Liver (tissue), 10 donors: ENCODE data around the gene FRMPD4. TPM values are rescaled to one million over a fixed set of nuclear protein-coding genes. Genes with fewer than 3 reads are reported as not detected.

Experiments
- DNase-seq: peaks from one replicate; pipeline ENCODE4 v3.0.0-alpha.2; 2017; ENCODE audit warnings: low spot score
- H3K27ac ChIP-seq, 2 donors: one replicate each; pipeline ENCODE4 v1.7.0; 2013; ENCODE audit warnings: inconsistent platforms in 2 of 2, low read length in 2 of 2, control low read depth in 1 of 2, low read depth in 1 of 2, mild to moderate bottlenecking in 1 of 2
- H3K27me3 ChIP-seq, 4 donors: one replicate each; pipeline versions ENCODE4 v1.6.1 to v1.7.0; 2013; ENCODE audit warnings: low read length in 3 of 4, inconsistent platforms in 1 of 4, mild to moderate bottlenecking in 1 of 4, moderate library complexity in 1 of 4; ENCODE audit not compliant: control insufficient read depth in 4 of 4, insufficient read depth in 4 of 4
- H3K36me3 ChIP-seq, 4 donors: one replicate each; pipeline versions ENCODE4 v1.6.1 to v1.7.0; 2013; ENCODE audit warnings: low read length in 3 of 4, mild to moderate bottlenecking in 3 of 4, low read depth in 1 of 4, moderate library complexity in 1 of 4; ENCODE audit not compliant: control insufficient read depth in 4 of 4, insufficient read depth in 3 of 4
- H3K4me1 ChIP-seq, 4 donors: one replicate each; pipeline versions ENCODE4 v1.6.1 to v1.7.0; 2013; ENCODE audit warnings: low read length in 3 of 4, mild to moderate bottlenecking in 3 of 4, moderate library complexity in 1 of 4; ENCODE audit not compliant: control insufficient read depth in 4 of 4, insufficient read depth in 4 of 4
- H3K4me3 ChIP-seq, 3 donors: one replicate each; pipeline versions ENCODE4 v1.6.1 to v1.7.0; 2013; ENCODE audit warnings: low read length in 3 of 3, control low read depth in 1 of 3, low read depth in 1 of 3, mild to moderate bottlenecking in 1 of 3
- H3K9ac ChIP-seq, 2 donors: one replicate each; pipeline ENCODE4 v1.7.0; 2013; ENCODE audit warnings: low read length in 2 of 2, mild to moderate bottlenecking in 2 of 2, moderate library complexity in 2 of 2, control low read depth in 1 of 2, low read depth in 1 of 2
- H3K9me3 ChIP-seq, 4 donors: one replicate each; pipeline versions ENCODE4 v1.6.1 to v1.7.0; 2013; ENCODE audit warnings: low read length in 3 of 4; ENCODE audit not compliant: control insufficient read depth in 4 of 4
- EGR1 ChIP-seq, 2 donors: IDR thresholded peaks; 2 replicates each; pipeline ENCODE4 v1.6.1; 2016 to 2018; ENCODE audit warnings: antibody characterized with exemption in 2 of 2, low read depth in 2 of 2
- FOXA1 ChIP-seq: IDR thresholded peaks from 2 replicates; pipeline ENCODE4 v1.6.1; 2016; ENCODE audit warnings: antibody characterized with exemption
- HNF4G ChIP-seq: IDR thresholded peaks from 2 replicates; pipeline ENCODE4 v1.6.1; 2016; ENCODE audit warnings: antibody characterized with exemption
- NR2F2 ChIP-seq: IDR thresholded peaks from 2 replicates; pipeline ENCODE4 v1.6.1; 2016; ENCODE audit warnings: antibody characterized with exemption
- RAD21 ChIP-seq, 2 donors: IDR thresholded peaks; 2 replicates each; pipeline ENCODE4 v1.6.1; 2016; ENCODE audit warnings: antibody characterized with exemption in 2 of 2, mild to moderate bottlenecking in 2 of 2
- REST ChIP-seq: IDR thresholded peaks from 2 replicates; pipeline ENCODE4 v1.6.1; 2016; ENCODE audit warnings: antibody characterized with exemption, mild to moderate bottlenecking
- SP1 ChIP-seq: IDR thresholded peaks from 2 replicates; pipeline ENCODE4 v1.6.1; 2018; ENCODE audit warnings: antibody characterized with exemption, mild to moderate bottlenecking
- YY1 ChIP-seq: IDR thresholded peaks from 2 replicates; pipeline ENCODE4 v1.6.1; 2016; ENCODE audit warnings: antibody characterized with exemption, mild to moderate bottlenecking
- WGBS: extraction: QIAGEN DNeasy Blood & Tissue Kit; methylation state at CpG from one replicate; pipeline ENCODE4 v1.1.7; 2013; 5-methylcytosine and 5-hydroxymethylcytosine counted together
- polyA plus RNA-seq, 2 donors: library from polyadenylated mRNA; stranded (reverse) in 1 of 2; unstranded in 1 of 2; fragments of 200-250 nt in 1 of 2; fragments of >200 nt in 1 of 2; fragmentation: Nextera tagmentation in 1 of 2; extraction: Ambion mirVana in 1 of 2; gene quantifications; one replicate each; pipeline versions ENCODE4 v1.2.1 to v1.2.3, GENCODE V29; 2013 to 2015
- small RNA-seq: library from RNA; depleted of rRNA; stranded (forward); fragments of <200 nt; gene quantifications from one replicate; pipeline ENCODE3, GENCODE V24; 2014
- total RNA-seq, 2 donors: library from RNA; depleted of rRNA; stranded (reverse); fragments of >200 nt; gene quantifications; one replicate each; pipeline ENCODE4 v1.2.3, GENCODE V29; 2014
- TF ChIP-seq, protein P1 (sequence below): IDR thresholded peaks from 2 replicates; pipeline ENCODE4 v1.6.1; 2016; ENCODE audit warnings: antibody characterized with exemption
- TF ChIP-seq, protein P2 (sequence below): fragments of 150-350 bp; IDR thresholded peaks from 2 replicates; pipeline ENCODE4 v1.5.1; 2017; ENCODE audit warnings: improper control_type of control experiment, low read depth, low read length; ENCODE audit not compliant: missing input control
- TF ChIP-seq, protein P3 (sequence below): IDR thresholded peaks from 2 replicates; pipeline ENCODE4 v1.6.1; 2016; ENCODE audit warnings: antibody characterized with exemption
- donor health status: healthy.
- donor health status: healthy.
- donor health status: healthy.
- donor health status: healthy.
- donor health status: healthy.

The FRMPD4 gene
- total and polyA plus RNA-seq, 4 donors = 0.01 to 0.08 (median 0.03) TPM; not detected in 1

GRCh38 chrX:12771445-12772069, 633.3 kb downstream of the FRMPD4 start:
- WGBS = 36% methylated on average over 22 of the region's 22 CpGs
- H3K36me3 ChIP-seq = no peaks in the 10 kb centered on the region
- H3K4me1 ChIP-seq = peaks cover 0 to 5% (median 2%) of the 10 kb centered on the region in 4 donors
- peak; percentile 45 for DNase-seq
- TF ChIP-seq, protein P1, sequence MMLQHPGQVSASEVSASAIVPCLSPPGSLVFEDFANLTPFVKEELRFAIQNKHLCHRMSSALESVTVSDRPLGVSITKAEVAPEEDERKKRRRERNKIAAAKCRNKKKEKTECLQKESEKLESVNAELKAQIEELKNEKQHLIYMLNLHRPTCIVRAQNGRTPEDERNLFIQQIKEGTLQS = no peak
- TF ChIP-seq, protein P2, sequence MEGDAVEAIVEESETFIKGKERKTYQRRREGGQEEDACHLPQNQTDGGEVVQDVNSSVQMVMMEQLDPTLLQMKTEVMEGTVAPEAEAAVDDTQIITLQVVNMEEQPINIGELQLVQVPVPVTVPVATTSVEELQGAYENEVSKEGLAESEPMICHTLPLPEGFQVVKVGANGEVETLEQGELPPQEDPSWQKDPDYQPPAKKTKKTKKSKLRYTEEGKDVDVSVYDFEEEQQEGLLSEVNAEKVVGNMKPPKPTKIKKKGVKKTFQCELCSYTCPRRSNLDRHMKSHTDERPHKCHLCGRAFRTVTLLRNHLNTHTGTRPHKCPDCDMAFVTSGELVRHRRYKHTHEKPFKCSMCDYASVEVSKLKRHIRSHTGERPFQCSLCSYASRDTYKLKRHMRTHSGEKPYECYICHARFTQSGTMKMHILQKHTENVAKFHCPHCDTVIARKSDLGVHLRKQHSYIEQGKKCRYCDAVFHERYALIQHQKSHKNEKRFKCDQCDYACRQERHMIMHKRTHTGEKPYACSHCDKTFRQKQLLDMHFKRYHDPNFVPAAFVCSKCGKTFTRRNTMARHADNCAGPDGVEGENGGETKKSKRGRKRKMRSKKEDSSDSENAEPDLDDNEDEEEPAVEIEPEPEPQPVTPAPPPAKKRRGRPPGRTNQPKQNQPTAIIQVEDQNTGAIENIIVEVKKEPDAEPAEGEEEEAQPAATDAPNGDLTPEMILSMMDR = peak; percentile 35
- TF ChIP-seq YY1 (no peak), REST (no peak), HNF4G (no peak), EGR1 (IDR thresholded peaks at IDR 0.05; ENCODE audit: low read depth in 2 of 2) (no peak), SP1 (no peak), NR2F2 (no peak), FOXA1 (no peak), RAD21 (IDR thresholded peaks at IDR 0.05) (peak; percentile 5 to 67)
- TF ChIP-seq, protein P3, sequence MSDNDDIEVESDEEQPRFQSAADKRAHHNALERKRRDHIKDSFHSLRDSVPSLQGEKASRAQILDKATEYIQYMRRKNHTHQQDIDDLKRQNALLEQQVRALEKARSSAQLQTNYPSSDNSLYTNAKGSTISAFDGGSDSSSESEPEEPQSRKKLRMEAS = no peak
- H3K9me3 ChIP-seq = no peaks in the 10 kb centered on the region
- H3K27ac ChIP-seq = no peak overlapping the region
- no peak overlapping the region for H3K4me3 ChIP-seq
- no peak overlapping the region for H3K9ac ChIP-seq
- H3K27me3 ChIP-seq = no peaks in the 10 kb centered on the region

Small RNA genes within 50 kb of the gene (small RNA-seq; reads per million reads assigned to genes)
- not detected for gene AC119619.1
- gene RF00019 = not detected
- gene RN7SKP290 = not detected
